Neural cell (in vitro differentiated cells): ENCODE results near the gene ANXA5. TPM values are rescaled to one million over a fixed set of nuclear protein-coding genes. Genes with fewer than 3 reads are reported as not detected.

Source experiments
- H2AFZ ChIP-seq: fragments of 200-600, 300-800 bp; sonication (generic), shearing (Covaris generic); 2 replicates; pipeline ENCODE4 v1.6.0; 2014; ENCODE audit warnings: low read depth, mild to moderate bottlenecking, antibody characterized with exemption, low read length, moderate library complexity
- H3F3A ChIP-seq: fragments of 200-600 bp; shearing (Covaris generic); 2 replicates; pipeline ENCODE4 v1.6.1; 2016; ENCODE audit warnings: mild to moderate bottlenecking, moderate library complexity, mixed read lengths, antibody characterized with exemption, low read length; ENCODE audit not compliant: insufficient read depth, poor library complexity, severe bottlenecking
- H3K27ac ChIP-seq: fragments of 200-600, 300-800 bp; sonication (generic), shearing (Covaris generic); 2 replicates; pipeline ENCODE4 v1.5.1; 2014; ENCODE audit warnings: mild to moderate bottlenecking, low read length, moderate library complexity
- H3K27me3 ChIP-seq: fragments of 300-800, 200-600 bp; sonication (generic), shearing (Covaris generic); 2 replicates; pipeline ENCODE4 v1.6.0; 2014; ENCODE audit warnings: mild to moderate bottlenecking, low read depth, low read length, moderate library complexity; ENCODE audit not compliant: insufficient read depth
- H3K36me3 ChIP-seq: fragments of 300-800, 200-600 bp; sonication (generic), shearing (Covaris generic); 2 replicates; pipeline ENCODE4 v1.5.1; 2014; ENCODE audit warnings: mild to moderate bottlenecking, antibody characterized with exemption, low read length, moderate library complexity; ENCODE audit not compliant: insufficient read depth
- H3K4me2 ChIP-seq: fragments of 300-800, 200-600 bp; sonication (generic), shearing (Covaris generic); 2 replicates; pipeline ENCODE4 v1.6.0; 2014; ENCODE audit warnings: mild to moderate bottlenecking, low read length
- H3K4me3 ChIP-seq: fragments of 300-800, 200-600 bp; sonication (generic), shearing (Covaris generic); 2 replicates; pipeline ENCODE4 v1.5.1; 2014; ENCODE audit warnings: mild to moderate bottlenecking, low read length, moderate library complexity
- H3K79me2 ChIP-seq: fragments of 200-600 bp; shearing (Covaris generic); replicated peaks from 2 replicates; pipeline ENCODE4 v1.6.0; 2014; ENCODE audit warnings: mild to moderate bottlenecking, low read length, moderate library complexity; ENCODE audit not compliant: insufficient read depth
- H3K9ac ChIP-seq: fragments of 300-800, 200-600 bp; sonication (generic), shearing (Covaris generic); 2 replicates; pipeline ENCODE4 v1.6.1; 2016; ENCODE audit warnings: mild to moderate bottlenecking, low read length, mixed read lengths
- H3K9me2 ChIP-seq: fragments of 200-600 bp; shearing (Covaris generic); 2 replicates; pipeline ENCODE4 v1.6.1; 2016; ENCODE audit warnings: mild to moderate bottlenecking, low read length, mixed read lengths; ENCODE audit not compliant: insufficient read depth
- H3K9me3 ChIP-seq: fragments of 200-600, 300-800 bp; sonication (generic), shearing (Covaris generic); 2 replicates; pipeline ENCODE4 v1.6.1; 2016; ENCODE audit warnings: mild to moderate bottlenecking, mixed run types, low read length, moderate library complexity, mixed read lengths
- H4K20me1 ChIP-seq: fragments of 200-600 bp; shearing (Covaris generic); 2 replicates; pipeline ENCODE4 v1.6.1; 2016; ENCODE audit warnings: mild to moderate bottlenecking, mixed run types; ENCODE audit not compliant: insufficient read depth
- CTCF ChIP-seq: fragments of 450-650 bp; IDR thresholded peaks from 2 replicates; pipeline ENCODE4 v1.5.1; 2014; ENCODE audit warnings: antibody characterized with exemption, mild to moderate bottlenecking, moderate library complexity; ENCODE audit not compliant: poor library complexity, severe bottlenecking
- EP300 ChIP-seq: fragments of 450-650 bp; conservative IDR thresholded peaks from 2 replicates; pipeline ENCODE4 v1.6.1; 2014; ENCODE audit warnings: antibody characterized with exemption, mild to moderate bottlenecking, moderate library complexity; ENCODE audit not compliant: poor library complexity, severe bottlenecking
- EZH2 ChIP-seq: fragments of 200-600, 300-800 bp; shearing (Covaris generic), sonication (generic); IDR thresholded peaks from 2 replicates; pipeline ENCODE4 v1.6.1; 2014; ENCODE audit warnings: antibody characterized with exemption, low read length, borderline replicate concordance, mild to moderate bottlenecking; ENCODE audit not compliant: insufficient read depth, poor library complexity, severe bottlenecking
- MXI1 ChIP-seq: fragments of 450-650 bp; conservative IDR thresholded peaks from 2 replicates; pipeline ENCODE4 v1.6.1; 2014; ENCODE audit warnings: antibody characterized with exemption, mild to moderate bottlenecking; ENCODE audit not compliant: poor library complexity, severe bottlenecking
- POLR2AphosphoS5 ChIP-seq: IDR thresholded peaks from 2 replicates; pipeline ENCODE4 v1.6.1; 2012
- RAD21 ChIP-seq: fragments of 450-650 bp; conservative IDR thresholded peaks from 2 replicates; pipeline ENCODE4 v1.6.1; 2014; ENCODE audit warnings: antibody characterized with exemption, mild to moderate bottlenecking, moderate library complexity
- REST ChIP-seq: IDR thresholded peaks from 2 replicates; pipeline ENCODE4 v1.6.1; 2012; ENCODE audit warnings: borderline replicate concordance
- SMC3 ChIP-seq: fragments of 450-650 bp; conservative IDR thresholded peaks from 2 replicates; pipeline ENCODE4 v1.6.1; 2014; ENCODE audit warnings: antibody characterized with exemption, mild to moderate bottlenecking, moderate library complexity; ENCODE audit not compliant: poor library complexity
- TAF1 ChIP-seq: IDR thresholded peaks from 2 replicates; pipeline ENCODE4 v1.6.1; 2012; ENCODE audit warnings: low read depth
- polyA plus RNA-seq: library from polyadenylated mRNA; depleted of rRNA; stranded (reverse); fragments of >200 nt; gene quantifications from 2 replicates; pipeline ENCODE4 v1.2.3, GENCODE V29; 2014

Gene ANXA5
- polyA plus RNA-seq, 1 donor from 2014 or later, result 8.1 TPM

DNA sequence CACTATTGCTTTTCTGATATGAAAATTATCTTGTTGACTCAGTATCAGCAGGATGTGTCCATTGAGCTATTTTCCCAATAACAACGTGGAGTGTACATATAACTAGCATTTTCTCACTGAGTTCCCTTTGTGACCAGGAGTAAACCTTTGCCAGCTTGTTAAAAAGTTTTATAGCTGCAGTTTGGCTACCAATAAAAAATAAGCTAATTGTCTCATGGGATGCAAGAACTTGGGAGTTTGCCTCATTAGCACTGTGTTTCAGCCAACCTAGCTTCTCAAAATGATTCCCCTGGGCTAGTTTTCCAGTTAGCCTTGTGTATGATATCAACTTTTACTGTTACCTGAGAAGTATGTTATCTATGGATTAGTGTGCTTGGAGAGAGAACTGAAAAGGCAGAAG, 24.9 kb upstream of the ANXA5 start:
- TF ChIP-seq REST (no peak), EP300 (no peak), TAF1 (no peak), SMC3 (no peak), RAD21 (no peak), POLR2AphosphoS5 (no peak), MXI1 (no peak), CTCF (no peak), EZH2 (no peak)
- Histone ChIP-seq H3K27ac (no peak overlapping the region), H3K79me2 (no peaks in the 10 kb centered on the region), H3K9me3 (no peaks in the 10 kb centered on the region), H3F3A (no peaks in the 10 kb centered on the region), H2AFZ (no peak overlapping the region), H3K9me2 (no peaks in the 10 kb centered on the region), H3K4me2 (no peak overlapping the region), H3K4me3 (no peak overlapping the region), H4K20me1 (no peaks in the 10 kb centered on the region), H3K27me3 (no peaks in the 10 kb centered on the region), H3K36me3 (no peaks in the 10 kb centered on the region), H3K9ac (no peak overlapping the region)

DNA sequence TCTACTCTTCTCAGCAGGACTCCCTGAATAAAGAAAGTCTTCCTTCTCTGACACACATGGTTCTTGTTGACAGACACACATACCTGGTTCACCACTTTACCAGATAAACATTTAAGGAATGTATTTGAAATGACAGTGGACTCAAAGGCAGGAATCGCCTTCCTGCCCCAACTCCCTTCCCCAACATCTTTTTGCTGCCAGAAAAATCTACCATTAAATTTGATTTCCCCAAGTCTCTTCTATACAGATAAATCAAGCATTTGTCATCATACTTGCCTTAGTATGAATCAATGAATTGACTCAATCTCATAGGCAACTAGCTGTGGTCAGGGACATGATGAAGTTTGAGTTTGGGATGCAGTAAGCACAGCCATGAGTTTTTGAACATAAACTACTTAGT, 23.3 kb upstream of the ANXA5 start:
- Histone ChIP-seq H3K4me2 (no peak overlapping the region), H2AFZ (no peak overlapping the region), H3K9me2 (no peaks in the 10 kb centered on the region), H3K27ac (no peak overlapping the region), H3K4me3 (no peak overlapping the region), H3K9me3 (no peaks in the 10 kb centered on the region), H4K20me1 (no peaks in the 10 kb centered on the region), H3K36me3 (no peaks in the 10 kb centered on the region), H3F3A (no peaks in the 10 kb centered on the region), H3K9ac (no peak overlapping the region), H3K27me3 (no peaks in the 10 kb centered on the region), H3K79me2 (no peaks in the 10 kb centered on the region)
- TF ChIP-seq REST, result no peak
- TF ChIP-seq EP300, result no peak
- TF ChIP-seq MXI1, result no peak
- no peak for TF ChIP-seq CTCF
- no peak for TF ChIP-seq SMC3
- TF ChIP-seq EZH2, result no peak
- no peak for TF ChIP-seq TAF1
- TF ChIP-seq POLR2AphosphoS5, result no peak
- no peak for TF ChIP-seq RAD21
